Activated CD4-positive, alpha-beta T cell treated with anti-CD3 and anti-CD28 coated beads, Interleukin-2, amount 10 ng/mL, durations not matched to agents 24 days and 14 days (primary cell): Measurements from ENCODE around the gene ZMYND19. TPM values are rescaled to one million over a fixed set of nuclear protein-coding genes. Genes with fewer than 3 reads are reported as not detected.

Source experiments
- DNase-seq: peaks from one replicate; pipeline ENCODE4 v3.0.0; 2022
- H3K27ac Mint-ChIP-seq: one replicate; pipeline ENCODE4 v1.8.0; 2022; ENCODE audit warnings: mild to moderate bottlenecking, mixed read lengths
- H3K27me3 Mint-ChIP-seq: one replicate; pipeline ENCODE4 v1.8.0; 2022; ENCODE audit warnings: mixed read lengths
- H3K36me3 Mint-ChIP-seq: one replicate; pipeline ENCODE4 v1.8.0; 2022; ENCODE audit warnings: low read depth, mild to moderate bottlenecking, mixed read lengths
- H3K4me1 Mint-ChIP-seq: one replicate; pipeline ENCODE4 v1.8.0; 2021; ENCODE audit warnings: mixed read lengths
- H3K4me3 Mint-ChIP-seq: one replicate; pipeline ENCODE4 v1.8.0; 2022; ENCODE audit warnings: mild to moderate bottlenecking, moderate library complexity, mixed read lengths
- H3K9me3 Mint-ChIP-seq: one replicate; pipeline ENCODE4 v1.8.0; 2021; ENCODE audit warnings: mixed read lengths
- intact Hi-C: fragments of 100-400 bp; cut with micrococcal nuclease; formaldehyde crosslinking; loops from one replicate; pipeline ENCODE4 v1.15.1; 2023
- total RNA-seq: library from RNA; stranded (reverse); gene quantifications from 2 replicates; pipeline ENCODE4 v1.2.3, GENCODE V29; 2022

Gene ZMYND19
- total RNA-seq, 1 donor from 2014 or later, result 92.4 TPM

DNA sequence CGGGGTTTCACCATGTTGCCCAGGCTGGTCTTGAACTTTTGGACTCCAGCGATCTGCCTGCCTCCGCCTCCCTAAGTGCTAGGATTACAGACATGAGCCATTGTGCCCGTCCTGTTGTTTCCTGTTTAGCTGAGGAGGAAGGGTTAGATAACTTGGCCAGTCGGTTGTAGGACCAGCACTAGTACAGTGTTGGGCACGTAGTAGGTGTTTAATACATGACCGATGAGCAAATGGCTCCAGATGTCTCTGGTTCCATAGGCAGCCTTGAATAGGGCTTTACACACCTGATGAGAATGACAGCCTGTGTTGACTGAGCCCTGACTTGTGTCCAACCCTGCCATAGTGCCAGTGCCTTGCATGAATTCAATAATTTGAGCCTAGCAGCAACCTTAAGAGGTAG is 30.3 kb upstream of the ZMYND19 start:
- Mint-ChIP-seq H3K4me3 (peak overlapping the region; percentile 84), H3K9me3 (no peaks in the 10 kb centered on the region), H3K27me3 (no peaks in the 10 kb centered on the region), H3K27ac (no peak overlapping the region), H3K36me3 (peaks cover 22% of the 10 kb centered on the region), H3K4me1 (peaks cover 43% of the 10 kb centered on the region)
- intact Hi-C loops, result no loop called here
- no peak for DNase-seq

DNA sequence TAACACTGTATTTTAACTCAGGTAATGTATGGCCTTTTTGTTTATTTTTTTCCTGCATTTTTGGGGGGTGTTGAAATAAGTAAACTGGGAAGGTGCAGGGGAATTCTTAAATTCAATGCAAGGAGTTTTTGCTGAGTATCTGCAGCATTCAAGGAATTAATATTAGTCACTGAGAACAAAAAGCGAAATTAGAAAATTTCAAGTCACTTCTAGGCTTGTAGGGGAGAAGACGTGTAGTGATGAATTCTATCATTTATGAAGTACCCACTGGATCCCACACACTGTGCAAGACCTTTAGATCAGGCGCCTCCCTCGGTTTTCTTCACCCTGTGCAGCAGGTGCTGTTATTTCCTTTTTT is 29.7 kb upstream of the ZMYND19 start:
- intact Hi-C loops, result no loop called here
- Mint-ChIP-seq H3K36me3 (peaks cover 18% of the 10 kb centered on the region), H3K9me3 (no peaks in the 10 kb centered on the region), H3K27me3 (no peaks in the 10 kb centered on the region), H3K27ac (peak overlapping the region; percentile 90), H3K4me3 (peak overlapping the region; percentile 84), H3K4me1 (peaks cover 37% of the 10 kb centered on the region)
- DNase-seq, result no peak

DNA sequence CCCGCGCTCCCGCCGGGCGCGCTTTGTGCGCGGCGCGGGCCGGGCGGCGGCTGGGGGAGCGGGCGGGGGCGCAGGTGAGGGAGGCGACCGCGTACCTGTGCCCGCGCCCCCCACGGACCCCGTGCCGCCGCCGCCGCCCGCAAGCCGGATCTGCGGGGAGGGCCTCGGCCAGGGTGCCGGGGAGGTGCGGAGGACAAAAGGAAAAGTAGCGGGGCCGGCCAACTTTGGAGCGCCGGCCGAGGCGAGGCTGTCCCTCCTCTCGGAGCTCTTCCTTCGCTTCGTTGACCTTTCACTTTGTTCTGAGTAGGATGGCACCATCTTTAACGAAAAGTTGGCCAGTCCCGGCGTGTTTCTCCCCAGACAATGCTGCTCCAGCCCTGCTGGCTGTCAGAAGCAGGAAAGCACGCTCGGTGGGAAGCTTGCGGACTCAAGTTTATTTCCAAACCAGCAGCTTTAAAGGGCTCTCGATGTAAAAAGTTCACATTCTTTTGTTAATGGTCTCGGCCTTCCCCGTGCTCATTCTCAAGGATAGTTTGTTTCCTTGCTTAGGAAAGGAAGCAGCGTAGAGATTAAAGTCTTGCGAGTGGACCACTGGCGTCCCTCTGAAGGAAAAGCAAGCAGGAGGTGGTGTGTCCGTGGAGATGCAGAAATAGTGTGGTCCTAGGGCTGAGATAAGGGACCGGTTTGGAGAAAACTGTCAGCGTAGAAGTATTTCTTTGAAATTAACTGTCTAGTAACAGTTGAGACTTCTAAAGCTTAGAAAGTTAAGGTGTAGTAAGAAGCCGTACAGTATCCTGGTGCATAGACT is 29.1 kb upstream of the ZMYND19 start:
- peak; percentile 82 for DNase-seq
- peak overlapping the region; percentile 84 for H3K4me3 Mint-ChIP-seq
- peaks cover 21% of the 10 kb centered on the region for H3K36me3 Mint-ChIP-seq
- intact Hi-C loops, result loop anchor here (2.0 kb wide), 1 partner anchor 41 kb away; the partner anchor contains the start of gene DPH7
- H3K9me3 Mint-ChIP-seq, result no peaks in the 10 kb centered on the region
- peak overlapping the region; percentile 90 for H3K27ac Mint-ChIP-seq
- H3K4me1 Mint-ChIP-seq, result peaks cover 37% of the 10 kb centered on the region
- H3K27me3 Mint-ChIP-seq, result no peaks in the 10 kb centered on the region

DNA sequence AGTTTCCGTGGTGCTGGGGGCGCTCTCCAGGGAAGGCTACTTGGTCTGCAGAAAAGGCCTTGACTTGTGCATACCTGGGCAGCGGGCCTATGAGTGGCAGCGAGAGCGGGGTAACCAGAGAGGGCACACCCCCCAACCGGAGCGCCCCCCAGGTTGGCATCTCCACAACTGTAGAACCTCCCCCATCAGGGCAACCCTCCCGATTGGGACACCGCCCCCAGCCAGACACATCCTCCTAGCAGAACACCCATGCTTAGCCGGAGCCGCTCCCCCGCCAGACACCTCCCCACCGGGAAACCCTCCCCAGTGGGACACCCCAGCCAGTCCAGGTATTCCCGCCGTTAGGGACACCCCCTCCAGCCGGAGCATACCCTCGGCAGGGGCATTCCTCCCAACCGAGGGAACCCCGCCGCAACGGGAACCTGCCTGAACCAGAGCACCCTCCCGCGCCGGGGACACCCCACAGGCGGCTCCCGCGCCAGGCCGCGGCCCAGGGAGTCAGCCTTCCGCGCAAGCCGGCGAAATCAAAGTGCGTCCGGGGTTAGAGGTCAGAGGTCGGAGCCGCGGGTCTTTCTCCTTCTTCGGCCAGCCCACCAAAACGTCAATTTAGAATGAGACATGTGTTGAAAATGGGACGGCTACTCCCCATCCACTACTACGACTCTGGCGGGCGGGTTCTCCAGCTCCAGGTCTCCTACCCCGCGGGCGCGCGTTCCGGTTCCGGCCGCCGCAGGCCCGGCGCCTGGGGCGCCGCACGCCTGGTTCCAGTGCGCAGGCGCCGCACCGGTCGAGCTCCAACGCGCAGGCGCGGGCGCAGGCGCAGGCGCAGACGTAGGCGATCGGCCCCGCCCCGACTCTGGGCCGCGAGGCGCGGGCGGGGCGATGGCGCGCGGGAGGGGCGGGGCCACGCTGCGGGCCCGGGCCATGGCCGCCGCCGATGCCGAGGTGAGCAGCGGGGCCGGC is 28.1 kb upstream of the ZMYND19 start, which contains the start of gene EHMT1:
Gene EHMT1 (plus strand): TSS at position 901 of the 963 bp plus-strand sequence. CDS start 24 bp downstream, at position 925.
- intact Hi-C loops, result loop anchor here (1.0 to 2.0 kb wide), 3 partner anchors 13 to 40 kb away; partner anchors contain the start of genes ARRDC1, DPH7 and ZMYND19

DNA sequence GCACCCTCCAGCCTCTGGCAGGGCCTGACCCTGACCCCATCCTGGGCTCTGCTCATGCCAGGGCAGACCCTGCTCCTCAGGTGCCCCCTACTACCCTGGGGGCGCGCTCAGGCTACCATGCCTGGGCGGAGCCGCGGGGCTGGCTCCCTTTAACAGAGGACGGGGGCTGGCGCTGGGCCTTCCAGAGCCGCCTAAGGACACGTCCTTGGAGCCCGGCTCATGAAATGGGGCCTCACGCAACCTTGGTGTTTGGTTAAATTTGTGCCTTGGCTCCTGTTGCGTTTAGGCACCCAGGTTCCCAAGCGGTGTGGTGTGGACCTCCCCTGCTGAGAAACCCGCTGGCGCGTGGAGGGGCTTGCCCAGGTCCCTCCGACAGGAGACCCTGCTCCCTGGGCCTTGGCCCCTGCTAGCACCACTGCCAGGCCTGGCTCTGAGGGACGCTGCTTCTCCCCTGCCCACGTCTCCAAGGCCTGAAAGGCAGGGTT is 25.1 kb upstream of the ZMYND19 start:
- H3K9me3 Mint-ChIP-seq, result no peaks in the 10 kb centered on the region
- no peak overlapping the region for H3K27ac Mint-ChIP-seq

More for the DNA sequence above, 28.1 kb upstream of the ZMYND19 start, which contains the start of gene EHMT1:
- peak within 1 kb of the TSS; percentile 90 for H3K4me3 Mint-ChIP-seq
- peak within 1 kb of the TSS; percentile 92 for H3K27ac Mint-ChIP-seq
- H3K27me3 Mint-ChIP-seq, result no peaks in the 10 kb centered on the region
- peak; percentile 98 for DNase-seq
- H3K4me1 Mint-ChIP-seq, result peaks cover 35% of the 10 kb centered on the region
- H3K36me3 Mint-ChIP-seq, result peaks cover 21% of the 10 kb centered on the region
- H3K9me3 Mint-ChIP-seq, result no peaks in the 10 kb centered on the region

DNA sequence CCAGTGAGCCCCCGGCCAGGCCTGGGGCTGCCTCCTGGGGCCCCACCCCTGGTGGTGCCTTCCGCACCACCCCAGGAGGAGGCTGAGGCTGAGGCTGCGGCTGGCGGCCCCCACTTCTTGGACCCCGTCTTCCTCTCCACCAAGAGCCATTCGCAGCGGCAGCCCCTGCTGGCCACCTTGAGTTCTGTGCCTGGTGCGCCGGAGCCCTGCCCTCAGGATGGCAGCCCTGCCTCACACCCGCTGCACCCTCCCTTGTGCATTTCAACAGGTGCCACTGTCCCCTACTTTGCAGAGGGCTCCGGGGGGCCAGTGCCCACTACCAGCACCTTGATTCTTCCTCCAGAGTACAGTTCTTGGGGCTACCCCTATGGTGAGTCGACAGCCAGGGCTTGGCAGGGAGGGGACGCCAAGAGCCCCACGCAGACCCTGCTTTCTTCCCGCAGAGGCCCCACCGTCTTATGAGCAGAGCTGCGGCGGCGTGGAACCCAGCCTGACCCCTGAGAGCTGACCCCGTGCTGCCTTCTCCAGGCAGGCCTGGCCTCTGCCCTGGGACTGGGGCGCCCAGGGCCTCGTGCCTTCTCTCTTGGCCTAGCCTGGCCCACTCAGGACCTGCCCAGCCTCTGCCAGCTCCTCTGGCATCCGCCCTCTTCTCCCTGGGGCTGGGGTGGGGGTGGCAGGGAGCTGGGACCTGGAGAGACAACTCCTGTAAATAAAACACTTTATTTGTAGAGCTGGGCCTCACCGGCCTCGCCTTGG is 24.5 kb upstream of the ZMYND19 start:
- peaks cover 17% of the 10 kb centered on the region for H3K4me1 Mint-ChIP-seq

More for the DNA sequence above, 25.1 kb upstream of the ZMYND19 start:
- Mint-ChIP-seq H3K4me1 (peaks cover 21% of the 10 kb centered on the region), H3K36me3 (peaks cover 14% of the 10 kb centered on the region), H3K27me3 (no peaks in the 10 kb centered on the region), H3K4me3 (no peak overlapping the region)
- DNase-seq, result no peak
- intact Hi-C loops, result no loop called here

DNA sequence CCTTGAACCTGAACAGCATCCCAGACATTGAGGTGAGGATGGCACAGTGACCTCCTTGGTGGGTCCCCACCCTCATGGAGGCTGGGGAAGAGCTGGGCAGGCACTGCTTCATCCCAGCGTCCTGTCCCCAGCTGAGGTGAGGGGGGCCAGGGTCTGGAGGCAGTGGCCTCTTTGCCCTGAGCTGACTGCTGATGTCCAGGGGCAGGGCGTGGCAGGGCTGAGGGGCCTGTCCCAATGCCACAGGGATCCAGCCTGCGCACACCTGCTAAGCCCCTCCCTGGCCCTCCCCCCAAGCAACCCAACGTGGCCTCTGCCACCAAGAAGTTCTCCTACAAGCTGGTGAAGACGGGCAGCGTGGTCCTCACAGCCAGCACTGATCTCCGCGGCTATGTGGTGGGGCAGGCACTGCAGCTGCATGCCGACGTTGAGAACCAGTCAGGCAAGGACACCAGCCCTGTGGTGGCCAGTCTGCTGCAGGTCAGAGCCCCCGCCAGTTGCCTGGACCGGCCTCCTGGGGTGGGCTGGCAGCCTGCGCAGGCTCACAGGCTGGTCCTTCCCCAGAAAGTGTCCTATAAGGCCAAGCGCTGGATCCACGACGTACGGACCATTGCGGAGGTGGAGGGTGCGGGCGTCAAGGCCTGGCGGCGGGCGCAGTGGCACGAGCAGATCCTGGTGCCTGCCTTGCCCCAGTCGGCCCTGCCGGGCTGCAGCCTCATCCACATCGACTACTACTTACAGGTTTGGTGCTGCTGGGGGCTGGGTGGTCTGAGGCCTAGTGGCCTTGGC is 23.6 kb upstream of the ZMYND19 start:
- intact Hi-C loops, result no loop called here
- no peak for DNase-seq
- H3K4me3 Mint-ChIP-seq, result no peak overlapping the region
- no peaks in the 10 kb centered on the region for H3K27me3 Mint-ChIP-seq
- H3K27ac Mint-ChIP-seq, result no peak overlapping the region
- H3K9me3 Mint-ChIP-seq, result no peaks in the 10 kb centered on the region
- H3K4me1 Mint-ChIP-seq, result peaks cover 12% of the 10 kb centered on the region
- H3K36me3 Mint-ChIP-seq, result peaks cover 14% of the 10 kb centered on the region

More for the DNA sequence above, 24.5 kb upstream of the ZMYND19 start:
- Mint-ChIP-seq H3K27me3 (no peaks in the 10 kb centered on the region), H3K27ac (no peak overlapping the region), H3K36me3 (peaks cover 14% of the 10 kb centered on the region), H3K4me3 (no peak overlapping the region), H3K9me3 (no peaks in the 10 kb centered on the region)
- intact Hi-C loops, result no loop called here
- DNase-seq, result no peak

DNA sequence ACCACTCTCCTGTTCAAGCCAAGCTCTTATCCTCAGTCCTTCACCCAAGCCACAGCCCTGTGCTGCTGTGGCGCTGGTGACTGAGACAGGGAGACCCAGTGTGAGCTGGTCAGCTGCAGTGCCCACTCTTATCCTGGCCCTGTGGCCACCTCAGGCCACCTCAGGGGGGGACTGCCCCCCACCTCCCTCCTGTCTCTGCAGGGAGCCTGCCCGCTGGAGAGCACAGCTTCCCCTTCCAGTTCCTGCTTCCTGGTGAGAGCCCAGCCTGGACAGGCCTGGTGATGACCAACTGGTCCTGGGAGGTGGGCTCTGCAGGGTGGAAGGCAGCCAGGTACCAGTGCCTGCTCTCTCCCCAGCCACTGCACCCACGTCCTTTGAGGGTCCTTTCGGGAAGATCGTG is 22.9 kb upstream of the ZMYND19 start:
- intact Hi-C loops, result no loop called here
- peaks cover 12% of the 10 kb centered on the region for H3K4me1 Mint-ChIP-seq
- no peak overlapping the region for H3K4me3 Mint-ChIP-seq
- no peaks in the 10 kb centered on the region for H3K9me3 Mint-ChIP-seq
- H3K27me3 Mint-ChIP-seq, result no peaks in the 10 kb centered on the region
- peaks cover 14% of the 10 kb centered on the region for H3K36me3 Mint-ChIP-seq
- no peak overlapping the region for H3K27ac Mint-ChIP-seq
- DNase-seq, result no peak

DNA sequence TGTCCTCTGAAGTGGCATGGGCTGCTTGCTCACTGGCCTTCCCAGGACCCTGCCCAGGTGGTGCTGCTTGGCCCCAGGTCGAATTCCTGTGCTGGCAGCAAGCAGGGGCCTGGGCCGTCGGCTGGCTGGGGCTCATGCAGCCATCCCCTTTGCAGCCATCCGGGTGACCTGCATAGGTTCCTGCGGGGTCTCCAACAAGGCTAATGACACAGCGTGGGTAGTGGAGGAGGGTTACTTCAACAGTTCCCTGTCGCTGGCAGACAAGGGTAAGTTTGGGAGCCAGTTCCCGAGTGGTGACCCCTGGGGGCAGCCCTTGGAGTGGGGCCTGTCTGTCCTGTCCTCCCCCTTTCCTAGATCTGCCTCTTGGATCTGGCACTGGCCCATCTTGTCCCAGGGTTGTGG is 22.4 kb upstream of the ZMYND19 start:
- intact Hi-C loops, result no loop called here
- no peak overlapping the region for H3K4me3 Mint-ChIP-seq
- H3K27ac Mint-ChIP-seq, result no peak overlapping the region
- peaks cover 14% of the 10 kb centered on the region for H3K36me3 Mint-ChIP-seq
- no peaks in the 10 kb centered on the region for H3K9me3 Mint-ChIP-seq
- peaks cover 9% of the 10 kb centered on the region for H3K4me1 Mint-ChIP-seq
- DNase-seq, result peak; percentile 58
- H3K27me3 Mint-ChIP-seq, result no peaks in the 10 kb centered on the region

DNA sequence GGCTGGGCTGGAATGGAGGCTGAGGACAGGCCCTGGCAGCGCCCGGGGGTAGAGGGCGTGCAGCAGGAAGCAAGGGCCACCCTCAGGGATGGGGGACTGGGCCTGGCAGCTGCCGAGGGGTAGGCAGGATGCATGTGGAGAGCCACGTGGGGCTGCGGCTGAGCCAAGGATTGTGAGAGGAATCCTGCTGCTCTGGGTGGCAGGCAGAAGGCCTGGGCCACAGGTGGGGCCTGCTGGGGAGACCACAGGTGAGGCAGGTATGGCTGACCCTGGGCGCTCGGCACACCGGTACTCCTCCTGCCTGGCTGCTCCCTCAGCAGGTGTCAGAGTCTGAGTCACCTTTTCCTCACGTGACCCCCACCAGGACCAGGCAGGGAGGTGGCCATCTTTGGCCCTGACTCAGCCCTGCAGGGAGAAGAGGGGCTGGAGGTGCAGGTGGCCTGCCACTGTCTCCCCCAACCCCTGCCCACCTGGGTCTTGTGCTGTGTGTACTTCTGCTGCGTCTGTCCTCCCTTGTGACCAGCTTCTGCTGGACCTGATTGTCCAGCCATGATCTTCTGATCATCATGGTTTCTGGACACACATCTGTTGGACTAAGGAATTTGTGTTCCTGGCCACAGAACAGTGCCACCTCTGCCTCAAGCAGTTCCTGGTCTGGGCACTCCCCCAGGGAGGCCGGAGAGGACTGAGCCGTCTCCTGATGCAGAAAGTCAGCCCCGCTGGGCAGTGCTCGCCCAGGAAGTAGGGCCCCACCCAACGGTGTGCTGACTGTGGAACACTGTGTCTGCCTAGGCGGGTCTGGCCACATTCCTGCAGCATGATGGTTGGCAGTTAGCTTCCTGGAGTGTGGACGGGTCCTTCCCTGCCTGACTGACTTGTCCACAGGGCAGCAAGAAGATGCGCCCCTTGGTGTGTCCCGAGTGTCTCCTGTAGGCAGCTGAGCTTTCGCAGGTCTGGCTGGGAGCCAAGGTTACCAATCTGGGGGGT is 21.6 kb upstream of the ZMYND19 start:
- Mint-ChIP-seq H3K4me3 (no peak overlapping the region), H3K4me1 (peaks cover 9% of the 10 kb centered on the region), H3K27ac (peak overlapping the region; percentile 75), H3K27me3 (no peaks in the 10 kb centered on the region), H3K36me3 (peaks cover 8% of the 10 kb centered on the region), H3K9me3 (no peaks in the 10 kb centered on the region)
- peak; percentile 60 for DNase-seq
- intact Hi-C loops, result no loop called here

DNA sequence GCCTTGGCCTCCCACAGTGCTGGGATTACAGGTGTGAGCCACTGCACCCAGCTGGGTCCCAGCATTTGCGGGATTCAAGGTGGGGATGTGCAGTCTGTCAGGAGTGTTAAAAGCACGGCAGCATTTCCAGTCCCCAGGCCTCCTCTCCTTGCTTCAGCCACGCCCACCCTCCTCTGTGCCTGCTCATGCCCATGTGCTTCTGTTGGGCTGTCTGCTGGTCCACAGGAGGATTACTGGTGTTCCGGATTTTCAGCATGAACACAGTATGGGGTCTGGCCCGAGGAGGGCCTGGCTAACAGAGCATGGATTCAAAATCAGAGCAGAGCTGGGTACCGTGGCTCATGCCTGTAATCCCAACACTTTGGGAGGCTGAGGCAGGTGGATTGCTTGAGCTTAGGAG is 20.6 kb upstream of the ZMYND19 start:
- peak overlapping the region; percentile 75 for H3K27ac Mint-ChIP-seq
- intact Hi-C loops, result no loop called here
- H3K27me3 Mint-ChIP-seq, result no peaks in the 10 kb centered on the region
- peaks cover 15% of the 10 kb centered on the region for H3K4me1 Mint-ChIP-seq
- no peaks in the 10 kb centered on the region for H3K9me3 Mint-ChIP-seq
- peaks cover 8% of the 10 kb centered on the region for H3K36me3 Mint-ChIP-seq
- no peak for DNase-seq
- no peak overlapping the region for H3K4me3 Mint-ChIP-seq
